ENCODE results near the gene DRC7. TPM values are rescaled to one million over a fixed set of nuclear protein-coding genes. Genes with fewer than 3 reads are reported as not detected.

DRC7 gene
- total and polyA plus RNA-seq, 7 donors: not detected

DNA sequence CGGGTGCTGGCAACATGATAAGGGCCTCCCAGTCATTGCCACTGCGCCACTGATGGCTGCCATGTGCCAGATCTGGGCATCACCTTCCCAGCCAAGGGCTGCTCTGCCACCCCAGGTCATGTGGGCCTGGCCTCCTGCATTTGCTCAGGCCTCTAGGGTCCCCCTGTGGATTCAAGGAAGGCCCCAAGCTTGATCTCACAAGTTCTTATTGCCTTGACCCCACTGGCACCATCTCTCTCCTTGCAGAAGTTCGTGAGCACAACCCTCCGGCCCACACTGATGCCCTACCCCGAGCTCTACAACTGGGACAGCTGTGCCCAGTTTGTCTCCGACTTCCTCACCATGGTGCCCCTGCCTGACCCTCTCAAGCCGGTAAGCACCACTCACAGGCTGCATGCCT lies 5.3 kb downstream of the DRC7 start:
- 82 to 89% (median 88%) methylated on average over 7 of the region's 7 CpGs for WGBS, 3 donors
- TF ChIP-seq, protein P1, sequence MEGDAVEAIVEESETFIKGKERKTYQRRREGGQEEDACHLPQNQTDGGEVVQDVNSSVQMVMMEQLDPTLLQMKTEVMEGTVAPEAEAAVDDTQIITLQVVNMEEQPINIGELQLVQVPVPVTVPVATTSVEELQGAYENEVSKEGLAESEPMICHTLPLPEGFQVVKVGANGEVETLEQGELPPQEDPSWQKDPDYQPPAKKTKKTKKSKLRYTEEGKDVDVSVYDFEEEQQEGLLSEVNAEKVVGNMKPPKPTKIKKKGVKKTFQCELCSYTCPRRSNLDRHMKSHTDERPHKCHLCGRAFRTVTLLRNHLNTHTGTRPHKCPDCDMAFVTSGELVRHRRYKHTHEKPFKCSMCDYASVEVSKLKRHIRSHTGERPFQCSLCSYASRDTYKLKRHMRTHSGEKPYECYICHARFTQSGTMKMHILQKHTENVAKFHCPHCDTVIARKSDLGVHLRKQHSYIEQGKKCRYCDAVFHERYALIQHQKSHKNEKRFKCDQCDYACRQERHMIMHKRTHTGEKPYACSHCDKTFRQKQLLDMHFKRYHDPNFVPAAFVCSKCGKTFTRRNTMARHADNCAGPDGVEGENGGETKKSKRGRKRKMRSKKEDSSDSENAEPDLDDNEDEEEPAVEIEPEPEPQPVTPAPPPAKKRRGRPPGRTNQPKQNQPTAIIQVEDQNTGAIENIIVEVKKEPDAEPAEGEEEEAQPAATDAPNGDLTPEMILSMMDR (IDR thresholded peaks at IDR 0.05): no peak
- Histone ChIP-seq H3K36me3 (ENCODE audit: insufficient read depth in 1 of 2, low read depth in 1 of 2) (no peaks in the 10 kb centered on the region), H3K4me3 (no peak overlapping the region), H3K9me3 (no peaks in the 10 kb centered on the region), H3K27me3 (ENCODE audit: insufficient read depth in 3 of 3, low read length in 2 of 3) (peaks cover 0 to 3% (median 0%) of the 10 kb centered on the region in 3 donors), H3K4me1 (no peaks in the 10 kb centered on the region), H3K27ac (no peak overlapping the region)
- ATAC-seq: no peak
- intact Hi-C loops (cut with DNase I): no loop called here
- no peak for DNase-seq

DNA sequence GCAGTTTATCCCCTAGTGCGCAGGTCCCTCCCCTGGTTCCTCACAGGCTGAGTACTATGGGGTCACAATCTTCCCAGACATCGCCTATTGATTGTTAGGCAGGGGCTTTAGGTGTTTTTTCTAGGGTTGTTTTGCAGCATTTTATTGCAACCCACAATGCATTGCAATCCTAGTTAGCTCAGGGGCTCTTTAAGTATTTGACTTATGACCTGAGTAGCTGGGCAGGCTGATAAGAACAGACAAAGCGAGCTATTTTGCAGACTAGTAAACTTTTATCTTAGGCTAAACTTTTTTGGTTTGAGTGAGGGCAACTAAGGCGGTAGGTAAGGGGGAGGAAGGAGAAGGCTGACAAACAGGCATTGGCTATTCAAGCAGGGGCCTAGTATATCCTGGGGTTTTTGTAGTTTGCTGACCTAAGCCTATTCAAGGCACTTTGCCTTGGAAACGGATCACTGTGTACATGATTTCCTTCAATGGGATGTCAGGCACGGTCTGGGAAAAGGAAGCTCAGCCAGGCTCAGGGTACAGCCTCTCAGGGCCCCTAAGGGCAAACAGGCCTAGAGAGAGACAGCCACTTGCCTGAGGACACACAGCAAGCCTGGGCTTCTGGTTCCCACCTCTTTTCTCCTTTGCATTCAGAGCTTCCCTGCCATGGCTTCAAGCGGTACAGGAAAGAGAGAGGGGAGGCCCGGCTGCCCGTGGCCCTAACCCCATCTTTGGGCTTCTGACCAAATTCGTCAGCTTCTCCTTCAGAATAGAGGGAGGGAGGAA lies 6.4 kb downstream of the DRC7 start:
- H3K27me3 ChIP-seq (ENCODE audit: insufficient read depth in 3 of 3, low read length in 2 of 3): peaks cover 0 to 3% (median 0%) of the 10 kb centered on the region in 3 donors
- TF ChIP-seq, protein P1 (IDR thresholded peaks at IDR 0.05): no peak
- H3K4me1 ChIP-seq: no peaks in the 10 kb centered on the region
- ATAC-seq (no peak), DNase-seq (no peak)
- H3K9me3 ChIP-seq: no peaks in the 10 kb centered on the region
- no peak overlapping the region for H3K27ac ChIP-seq
- no peak overlapping the region for H3K4me3 ChIP-seq
- intact Hi-C loops (cut with DNase I): no loop called here
- 70 to 76% (median 75%) methylated on average over 10 of the region's 10 CpGs for WGBS, 3 donors
- H3K36me3 ChIP-seq (ENCODE audit: insufficient read depth in 1 of 2, low read depth in 1 of 2): no peaks in the 10 kb centered on the region

DNA sequence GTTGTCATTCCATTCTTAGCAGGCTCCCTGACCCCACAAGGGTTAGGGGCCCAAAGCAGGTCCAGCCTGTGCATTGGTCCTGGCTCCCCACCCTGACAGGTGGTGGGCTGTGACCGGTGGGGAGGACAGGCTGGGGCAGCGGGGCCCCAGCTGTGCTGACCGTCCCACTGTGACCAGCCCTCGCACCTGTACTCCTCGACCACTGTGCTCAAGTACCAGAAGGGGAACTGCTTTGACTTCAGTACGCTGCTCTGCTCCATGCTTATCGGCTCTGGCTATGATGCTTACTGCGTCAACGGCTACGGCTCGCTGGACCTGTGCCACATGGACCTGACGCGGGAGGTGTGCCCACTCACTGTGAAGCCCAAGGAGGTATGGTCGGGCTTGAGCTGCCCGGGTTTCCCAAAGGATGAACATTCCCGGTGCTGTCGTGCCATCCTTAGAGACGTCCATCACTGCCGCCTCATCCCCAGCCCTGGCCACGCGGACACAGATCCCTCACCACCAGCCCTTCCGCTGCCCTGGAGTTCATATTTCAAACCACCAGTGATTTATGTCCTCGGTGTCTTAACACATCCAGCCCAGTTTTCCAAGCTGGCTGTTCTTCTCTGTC lies 7.3 kb downstream of the DRC7 start:
- ATAC-seq: peak; percentile 44 to 78 (median 64)
- Histone ChIP-seq H3K4me3 (no peak overlapping the region), H3K27me3 (ENCODE audit: insufficient read depth in 3 of 3, low read length in 2 of 3) (peaks cover 0 to 3% (median 0%) of the 10 kb centered on the region in 3 donors), H3K9me3 (no peaks in the 10 kb centered on the region), H3K27ac (no peak overlapping the region), H3K4me1 (no peaks in the 10 kb centered on the region), H3K36me3 (ENCODE audit: insufficient read depth in 1 of 2, low read depth in 1 of 2) (no peaks in the 10 kb centered on the region)
- WGBS, 3 donors: 51 to 62% (median 61%) methylated on average over 23 of the region's 23 CpGs
- intact Hi-C loops (cut with DNase I): no loop called here
- DNase-seq: no peak
- TF ChIP-seq, protein P1 (IDR thresholded peaks at IDR 0.05): no peak

- intact Hi-C loops (cut with DNase I): no loop called here
- WGBS, 3 donors: 88 to 90% (median 90%) methylated on average over 11 of the region's 11 CpGs
- H3K27ac ChIP-seq: no peak overlapping the region
- DNase-seq: no peak
- H3K9me3 ChIP-seq: no peaks in the 10 kb centered on the region
- ATAC-seq: no peak
- H3K36me3 ChIP-seq (ENCODE audit: insufficient read depth in 1 of 2, low read depth in 1 of 2): no peaks in the 10 kb centered on the region
- H3K4me3 ChIP-seq: no peak overlapping the region
- H3K4me1 ChIP-seq: no peaks in the 10 kb centered on the region
- H3K27me3 ChIP-seq (ENCODE audit: insufficient read depth in 3 of 3, low read length in 2 of 3): peaks cover 0 to 3% (median 0%) of the 10 kb centered on the region in 3 donors
- TF ChIP-seq, protein P1 (IDR thresholded peaks at IDR 0.05): no peak
Measured at GRCh38 chr16:57703416-57704010, 8.9 kb downstream of the DRC7 start.

All from psoas muscle (tissue), 8 donors.